ENCODE data around the gene RPGRIP1. TPM values are rescaled to one million over a fixed set of nuclear protein-coding genes. Genes with fewer than 3 reads are reported as not detected.

The RPGRIP1 gene
- total RNA-seq, 1 donor from 2014 or later: 0.27 TPM

Other genes with a start within 250 kb of the RPGRIP1 start
- 0.81 TPM for gene TPPP2, start 249.9 kb upstream of the RPGRIP1 start, total RNA-seq
- gene RNASE13, start 245.3 kb upstream of the RPGRIP1 start, total RNA-seq: not detected
- gene RNASE7, start 237.7 kb upstream of the RPGRIP1 start, total RNA-seq: not detected
- gene RNASE8, start 222.3 kb upstream of the RPGRIP1 start, total RNA-seq: not detected
- gene ARHGEF40, start 209.8 kb upstream of the RPGRIP1 start, total RNA-seq: 21.2 TPM
- gene ZNF219, start 181.4 kb upstream of the RPGRIP1 start, total RNA-seq: 50.0 TPM
- 0.43 TPM for gene TMEM253, start 179.0 kb upstream of the RPGRIP1 start, total RNA-seq
- gene OR5AU1, start 124.0 kb upstream of the RPGRIP1 start, total RNA-seq: not detected
- gene HNRNPC, start 10.6 kb upstream of the RPGRIP1 start, total RNA-seq: 238 TPM
- 24.0 TPM for gene SUPT16H, start 103.9 kb downstream of the RPGRIP1 start, total RNA-seq
- gene CHD8, start 176.0 kb downstream of the RPGRIP1 start, total RNA-seq: 25.5 TPM
- 16.9 TPM for gene RAB2B, start 196.9 kb downstream of the RPGRIP1 start, total RNA-seq
- gene TOX4, start 197.1 kb downstream of the RPGRIP1 start, total RNA-seq: 78.1 TPM
- gene METTL3, start 231.3 kb downstream of the RPGRIP1 start, total RNA-seq: 24.3 TPM
- 3.1 TPM for gene SALL2, start 246.3 kb downstream of the RPGRIP1 start, total RNA-seq

All from Right ventricle myocardium superior (tissue), 1 donor.